WERI-Rb-1 (cell line): ENCODE measurements around the gene RNF215.
"Not testable (repeated sequence)": the region's sequence is repeated elsewhere in the genome, so short reads cannot be mapped to it uniquely, and the experiment has no call there.

ENCODE experiments used
- DNase-seq: peaks from one replicate; pipeline ENCODE4 v3.0.0-alpha.2; 2020
- H3K27ac ChIP-seq: fragments of 250-450 bp; sonication (Bioruptor Pico); 2 replicates; pipeline ENCODE4 v1.5.1; 2020; ENCODE audit warnings: mild to moderate bottlenecking, moderate library complexity
- H3K27me3 ChIP-seq: fragments of 250-450 bp; sonication (Bioruptor Pico); 2 replicates; pipeline ENCODE4 v1.5.1; 2021; ENCODE audit warnings: mild to moderate bottlenecking, low read depth, moderate library complexity; ENCODE audit not compliant: insufficient read depth, severe bottlenecking
- H3K36me3 ChIP-seq: fragments of 250-450 bp; sonication (Bioruptor Pico); 2 replicates; pipeline ENCODE4 v1.5.1; 2020; ENCODE audit warnings: mild to moderate bottlenecking, moderate library complexity
- H3K4me3 ChIP-seq: 2 replicates; pipeline ENCODE4 v1.5.1; 2011; ENCODE audit warnings: low read depth, mild to moderate bottlenecking, control low read depth, low read length
- H3K9me3 ChIP-seq: fragments of 250-450 bp; sonication (Bioruptor Pico); 2 replicates; pipeline ENCODE4 v1.5.1; 2021; ENCODE audit warnings: mild to moderate bottlenecking, moderate library complexity; ENCODE audit not compliant: severe bottlenecking
- CTCF ChIP-seq: IDR thresholded peaks from 2 replicates; pipeline ENCODE4 v1.5.1; 2011; ENCODE audit warnings: low read depth, mild to moderate bottlenecking, control low read depth, inconsistent platforms, low read length

RNF215 gene

GRCh38 chr22:30402028-30402765 is 15.0 kb upstream of the RNF215 start:
- DNase-seq, result no peak
- no peak overlapping the region for H3K27ac ChIP-seq
- no peak for TF ChIP-seq CTCF
- H3K4me3 ChIP-seq, result no peak overlapping the region
- H3K9me3 ChIP-seq, result no peaks in the 10 kb centered on the region
- H3K27me3 ChIP-seq, result no peaks in the 10 kb centered on the region
- H3K36me3 ChIP-seq, result peaks cover 16% of the 10 kb centered on the region

- not testable (repeated sequence) for H3K36me3 ChIP-seq, DNase-seq, H3K4me3 ChIP-seq, H3K27ac ChIP-seq, H3K9me3 ChIP-seq, H3K27me3 ChIP-seq
Observed at GRCh38 chr22:30401024-30401423, 13.8 kb upstream of the RNF215 start.

- H3K4me3 ChIP-seq, result no peak overlapping the region
- DNase-seq, result no peak
- no peaks in the 10 kb centered on the region for H3K9me3 ChIP-seq
- no peak for TF ChIP-seq CTCF
- no peak overlapping the region for H3K27ac ChIP-seq
- no peaks in the 10 kb centered on the region for H3K27me3 ChIP-seq
- peaks cover 7% of the 10 kb centered on the region; the same call in 1 of the 2 replicates for H3K36me3 ChIP-seq
Observed at GRCh38 chr22:30400159-30400558, 12.9 kb upstream of the RNF215 start.

- DNase-seq, result no peak
- H3K27me3 ChIP-seq, result no peaks in the 10 kb centered on the region
- peaks cover 7% of the 10 kb centered on the region; the same call in 1 of the 2 replicates for H3K36me3 ChIP-seq
- H3K27ac ChIP-seq, result no peak overlapping the region
- TF ChIP-seq CTCF, result no peak
- H3K9me3 ChIP-seq, result no peaks in the 10 kb centered on the region
- H3K4me3 ChIP-seq, result no peak overlapping the region
Observed at GRCh38 chr22:30399718-30400117, 12.5 kb upstream of the RNF215 start.

- no peak for DNase-seq
- Histone ChIP-seq H3K27ac (no peak overlapping the region), H3K36me3 (peaks cover 7% of the 10 kb centered on the region; the same call in 1 of the 2 replicates), H3K4me3 (no peak overlapping the region), H3K9me3 (no peaks in the 10 kb centered on the region), H3K27me3 (no peaks in the 10 kb centered on the region)
- TF ChIP-seq CTCF, result no peak
Observed at GRCh38 chr22:30398685-30399680, 11.8 kb upstream of the RNF215 start.
